ENCODE data around the gene EPC2. TPM values are rescaled to one million over a fixed set of nuclear protein-coding genes. Genes with fewer than 3 reads are reported as not detected.
A peak's percentile ranks its signal among the peaks of the same experiment; 100 is the strongest.

EPC2 gene
- total and polyA plus RNA-seq, 10 of the 15 experiments (the other 5 are each of a cell fraction or from before 2014, with no cell fraction given): 2.0 to 16.5 (median 10.8) TPM

DNA sequence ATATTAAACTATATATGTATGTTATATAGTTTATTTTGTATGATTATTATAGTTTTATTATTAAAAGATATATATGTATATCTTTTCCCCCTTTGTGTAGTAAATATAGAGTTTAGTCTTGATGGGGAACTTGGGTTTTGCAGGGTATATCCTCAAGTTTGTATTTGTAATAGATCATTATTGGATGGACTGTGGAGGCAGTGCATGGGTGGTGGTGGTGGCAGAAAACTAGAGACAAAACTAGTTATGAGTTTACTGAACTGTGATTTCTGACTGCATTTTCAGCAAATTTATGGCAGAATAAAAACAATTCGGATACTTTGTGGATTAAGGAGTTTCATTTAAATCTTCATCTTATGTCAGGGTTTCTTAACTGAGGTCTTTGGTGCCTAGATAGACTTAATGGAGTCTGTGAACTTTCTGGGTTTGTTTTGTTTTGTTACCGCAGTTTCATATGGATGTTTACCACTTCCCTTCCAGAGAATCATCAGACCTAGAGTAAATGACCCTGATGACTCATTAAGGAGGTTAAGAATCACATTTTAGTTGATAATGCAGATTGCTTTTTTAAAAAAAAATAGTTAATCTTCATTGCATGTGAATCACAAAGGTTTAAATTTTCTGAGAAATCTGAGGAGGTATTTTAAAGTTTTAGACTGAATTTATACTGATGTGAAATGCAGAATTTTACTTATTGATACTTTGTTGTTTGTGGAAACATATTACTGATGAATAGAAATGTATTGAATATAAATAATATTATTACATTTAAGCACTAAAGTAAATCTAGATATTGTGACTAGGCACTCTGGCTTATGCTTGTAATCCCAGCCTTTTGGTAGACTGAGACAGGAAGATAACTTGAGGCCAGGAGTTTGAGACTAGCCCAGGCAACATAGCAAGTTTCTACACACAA is 14.5 kb downstream of the EPC2 start (continued):
- no peak for TF ChIP-seq PML (IDR thresholded peaks at IDR 0.05; ENCODE audit: low read length)
- TF ChIP-seq, protein P1, sequence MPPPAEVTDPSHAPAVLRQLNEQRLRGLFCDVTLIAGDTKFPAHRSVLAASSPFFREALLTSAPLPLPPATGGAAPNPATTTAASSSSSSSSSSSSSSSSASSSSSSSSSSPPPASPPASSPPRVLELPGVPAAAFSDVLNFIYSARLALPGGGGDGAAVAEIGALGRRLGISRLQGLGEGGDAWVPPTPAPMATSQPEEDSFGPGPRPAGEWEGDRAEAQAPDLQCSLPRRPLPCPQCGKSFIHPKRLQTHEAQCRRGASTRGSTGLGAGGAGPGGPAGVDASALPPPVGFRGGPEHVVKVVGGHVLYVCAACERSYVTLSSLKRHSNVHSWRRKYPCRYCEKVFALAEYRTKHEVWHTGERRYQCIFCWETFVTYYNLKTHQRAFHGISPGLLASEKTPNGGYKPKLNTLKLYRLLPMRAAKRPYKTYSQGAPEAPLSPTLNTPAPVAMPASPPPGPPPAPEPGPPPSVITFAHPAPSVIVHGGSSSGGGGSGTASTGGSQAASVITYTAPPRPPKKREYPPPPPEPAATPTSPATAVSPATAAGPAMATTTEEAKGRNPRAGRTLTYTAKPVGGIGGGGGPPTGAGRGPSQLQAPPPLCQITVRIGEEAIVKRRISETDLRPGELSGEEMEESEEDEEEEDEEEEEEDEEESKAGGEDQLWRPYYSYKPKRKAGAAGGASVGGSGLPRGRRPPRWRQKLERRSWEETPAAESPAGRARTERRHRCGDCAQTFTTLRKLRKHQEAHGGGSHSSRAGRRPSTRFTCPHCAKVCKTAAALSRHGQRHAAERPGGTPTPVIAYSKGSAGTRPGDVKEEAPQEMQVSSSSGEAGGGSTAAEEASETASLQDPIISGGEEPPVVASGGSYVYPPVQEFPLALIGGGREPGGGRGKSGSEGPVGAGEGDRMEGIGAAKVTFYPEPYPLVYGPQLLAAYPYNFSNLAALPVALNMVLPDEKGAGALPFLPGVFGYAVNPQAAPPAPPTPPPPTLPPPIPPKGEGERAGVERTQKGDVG (CRISPR knock-in tag; IDR thresholded peaks at IDR 0.05): no peak
- no peak for TF ChIP-seq FOXK2 (IDR thresholded peaks at IDR 0.05)
- no peak for TF ChIP-seq NFXL1 (IDR thresholded peaks at IDR 0.05; ENCODE audit: borderline replicate concordance)
- no peak for TF ChIP-seq SMC3 (IDR thresholded peaks at IDR 0.05; ENCODE audit: borderline replicate concordance, low read length)
- TF ChIP-seq MYC (IDR thresholded peaks at IDR 0.05; ENCODE audit: insufficient read depth, insufficient read length, insufficient replicate concordance, low read length, severe bottlenecking): no peak
- no peak for TF ChIP-seq KLF5 (IDR thresholded peaks at IDR 0.05; ENCODE audit: partially characterized antibody)
- TF ChIP-seq BCL3 (IDR thresholded peaks at IDR 0.05; ENCODE audit: borderline replicate concordance, insufficient read depth, low read depth, low read length, poor library complexity, severe bottlenecking): no peak
- 0 out of 2 replicates have a peak, but pooled peaks have one; percentile 31 for TF ChIP-seq ZSCAN29 (IDR thresholded peaks at IDR 0.05)
- TF ChIP-seq MTA2 (IDR thresholded peaks at IDR 0.05; ENCODE audit: low read depth): peak; percentile 82
- TF ChIP-seq, protein P2, sequence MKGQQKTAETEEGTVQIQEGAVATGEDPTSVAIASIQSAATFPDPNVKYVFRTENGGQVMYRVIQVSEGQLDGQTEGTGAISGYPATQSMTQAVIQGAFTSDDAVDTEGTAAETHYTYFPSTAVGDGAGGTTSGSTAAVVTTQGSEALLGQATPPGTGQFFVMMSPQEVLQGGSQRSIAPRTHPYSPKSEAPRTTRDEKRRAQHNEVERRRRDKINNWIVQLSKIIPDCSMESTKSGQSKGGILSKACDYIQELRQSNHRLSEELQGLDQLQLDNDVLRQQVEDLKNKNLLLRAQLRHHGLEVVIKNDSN (IDR thresholded peaks at IDR 0.05; ENCODE audit: borderline replicate concordance, extremely low read length, insufficient read depth, low read depth, low read length): no peak
- TF ChIP-seq NBN (IDR thresholded peaks at IDR 0.05): no peak
- TF ChIP-seq, protein P3, sequence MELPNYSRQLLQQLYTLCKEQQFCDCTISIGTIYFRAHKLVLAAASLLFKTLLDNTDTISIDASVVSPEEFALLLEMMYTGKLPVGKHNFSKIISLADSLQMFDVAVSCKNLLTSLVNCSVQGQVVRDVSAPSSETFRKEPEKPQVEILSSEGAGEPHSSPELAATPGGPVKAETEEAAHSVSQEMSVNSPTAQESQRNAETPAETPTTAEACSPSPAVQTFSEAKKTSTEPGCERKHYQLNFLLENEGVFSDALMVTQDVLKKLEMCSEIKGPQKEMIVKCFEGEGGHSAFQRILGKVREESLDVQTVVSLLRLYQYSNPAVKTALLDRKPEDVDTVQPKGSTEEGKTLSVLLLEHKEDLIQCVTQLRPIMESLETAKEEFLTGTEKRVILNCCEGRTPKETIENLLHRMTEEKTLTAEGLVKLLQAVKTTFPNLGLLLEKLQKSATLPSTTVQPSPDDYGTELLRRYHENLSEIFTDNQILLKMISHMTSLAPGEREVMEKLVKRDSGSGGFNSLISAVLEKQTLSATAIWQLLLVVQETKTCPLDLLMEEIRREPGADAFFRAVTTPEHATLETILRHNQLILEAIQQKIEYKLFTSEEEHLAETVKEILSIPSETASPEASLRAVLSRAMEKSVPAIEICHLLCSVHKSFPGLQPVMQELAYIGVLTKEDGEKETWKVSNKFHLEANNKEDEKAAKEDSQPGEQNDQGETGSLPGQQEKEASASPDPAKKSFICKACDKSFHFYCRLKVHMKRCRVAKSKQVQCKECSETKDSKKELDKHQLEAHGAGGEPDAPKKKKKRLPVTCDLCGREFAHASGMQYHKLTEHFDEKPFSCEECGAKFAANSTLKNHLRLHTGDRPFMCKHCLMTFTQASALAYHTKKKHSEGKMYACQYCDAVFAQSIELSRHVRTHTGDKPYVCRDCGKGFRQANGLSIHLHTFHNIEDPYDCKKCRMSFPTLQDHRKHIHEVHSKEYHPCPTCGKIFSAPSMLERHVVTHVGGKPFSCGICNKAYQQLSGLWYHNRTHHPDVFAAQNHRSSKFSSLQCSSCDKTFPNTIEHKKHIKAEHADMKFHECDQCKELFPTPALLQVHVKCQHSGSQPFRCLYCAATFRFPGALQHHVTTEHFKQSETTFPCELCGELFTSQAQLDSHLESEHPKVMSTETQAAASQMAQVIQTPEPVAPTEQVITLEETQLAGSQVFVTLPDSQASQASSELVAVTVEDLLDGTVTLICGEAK (IDR thresholded peaks at IDR 0.05; ENCODE audit: borderline replicate concordance): no peak
- TF ChIP-seq SREBF2 (IDR thresholded peaks at IDR 0.05; ENCODE audit: low read length): no peak
- TF ChIP-seq SUPT20H (IDR thresholded peaks at IDR 0.05; ENCODE audit: borderline replicate concordance, control insufficient read depth, low read depth, low read length): no peak
- TF ChIP-seq CHD2 (IDR thresholded peaks at IDR 0.05; ENCODE audit: borderline replicate concordance, low read depth, low read length): no peak
- no peak for TF ChIP-seq DPF2 (IDR thresholded peaks at IDR 0.05)
- no peak for TF ChIP-seq CHD4 (IDR thresholded peaks at IDR 0.05)
- TF ChIP-seq BMI1 (IDR thresholded peaks at IDR 0.05; ENCODE audit: borderline replicate concordance): no peak
